ENCODE results near the gene GSX1. TPM values are rescaled to one million over a fixed set of nuclear protein-coding genes. Genes with fewer than 3 reads are reported as not detected.

GSX1 gene
- polyA plus RNA-seq, 1 of the 3 experiments (the other 2 are of a cell fraction): not detected

DNA sequence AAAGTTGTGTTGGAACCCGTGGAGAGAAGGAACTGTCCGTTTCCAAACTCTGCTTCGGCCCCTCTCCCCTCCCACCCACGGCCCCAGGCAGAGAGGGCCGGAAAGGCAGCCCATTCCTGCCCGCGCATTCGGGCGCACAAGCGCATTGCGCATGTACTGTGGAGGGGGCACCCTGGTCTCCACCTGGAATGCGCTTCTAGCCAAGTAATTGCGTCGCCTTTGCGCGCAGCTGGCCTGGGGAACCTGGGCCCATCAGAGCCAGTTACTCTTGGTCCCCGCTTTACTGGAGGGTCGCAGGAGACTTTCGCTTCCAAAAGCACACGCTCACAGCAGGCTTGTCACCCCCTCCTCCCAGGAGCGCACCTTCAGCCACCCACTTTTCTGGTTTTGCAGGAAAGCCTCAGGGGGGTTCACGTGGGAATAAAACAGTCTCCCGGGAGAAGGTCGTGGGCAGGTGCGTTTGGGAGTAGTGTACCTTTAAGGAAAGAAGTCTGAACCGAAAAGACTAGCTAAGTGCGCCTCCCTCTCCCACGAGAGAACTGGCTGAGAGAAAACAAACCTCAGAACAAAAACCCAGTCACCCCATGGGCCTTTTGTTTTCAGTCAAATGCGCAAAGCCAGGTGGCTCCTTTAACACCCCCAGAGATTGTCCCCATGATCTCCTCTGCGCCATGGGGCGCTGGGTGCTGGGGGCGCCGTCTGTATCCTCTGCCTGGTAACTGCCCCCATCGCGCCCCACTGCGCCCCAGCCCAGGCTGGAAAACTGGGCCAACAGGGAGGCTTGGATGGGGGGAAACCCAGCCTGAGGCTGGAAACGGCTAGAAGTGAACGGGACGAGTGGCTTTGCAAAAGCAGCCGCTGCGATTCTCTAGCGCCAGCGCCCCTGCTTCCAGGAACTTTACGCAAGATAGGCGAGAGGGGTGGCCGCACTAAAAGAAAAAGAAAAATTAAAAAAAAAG is 28.5 kb downstream of the GSX1 start:
- Histone ChIP-seq H3F3A (replicated peaks; ENCODE audit: insufficient read depth) (no peaks in the 10 kb centered on the region), H4K20me1 (ENCODE audit: insufficient read depth) (no peaks in the 10 kb centered on the region), H3K4me1 (ENCODE audit: control insufficient read depth in 1 of 2, insufficient read depth in 2 of 2, low read depth in 1 of 2, low read length in 1 of 2) (no peaks in the 10 kb centered on the region), H3K9ac (no peak overlapping the region), H3K4me3 (ENCODE audit: low read depth in 2 of 2, low read length in 1 of 2) (no peak overlapping the region), H3K9me2 (no peaks in the 10 kb centered on the region), H3K27me3 (ENCODE audit: insufficient read depth) (peaks cover 42% of the 10 kb centered on the region), H3K4me2 (no peak overlapping the region), H3K36me3 (replicated peaks in 1 of 2; ENCODE audit: control insufficient read depth in 1 of 2, insufficient read depth in 2 of 2, low read length in 1 of 2) (no peaks in the 10 kb centered on the region), H2AFZ (ENCODE audit: low read depth) (no peak overlapping the region), H3K27ac (ENCODE audit: low read depth in 2 of 2, low read length in 1 of 2) (no peak overlapping the region), H3K9me3 (no peaks in the 10 kb centered on the region), H3K79me2 (ENCODE audit: insufficient read depth) (no peaks in the 10 kb centered on the region)
- TF ChIP-seq, protein P1, sequence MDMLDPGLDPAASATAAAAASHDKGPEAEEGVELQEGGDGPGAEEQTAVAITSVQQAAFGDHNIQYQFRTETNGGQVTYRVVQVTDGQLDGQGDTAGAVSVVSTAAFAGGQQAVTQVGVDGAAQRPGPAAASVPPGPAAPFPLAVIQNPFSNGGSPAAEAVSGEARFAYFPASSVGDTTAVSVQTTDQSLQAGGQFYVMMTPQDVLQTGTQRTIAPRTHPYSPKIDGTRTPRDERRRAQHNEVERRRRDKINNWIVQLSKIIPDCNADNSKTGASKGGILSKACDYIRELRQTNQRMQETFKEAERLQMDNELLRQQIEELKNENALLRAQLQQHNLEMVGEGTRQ (IDR thresholded peaks at IDR 0.05; ENCODE audit: borderline replicate concordance, low read depth, low read length): no peak
- no peak for TF ChIP-seq TAF1 (IDR thresholded peaks at IDR 0.05; ENCODE audit: borderline replicate concordance, low read depth, low read length)
- TF ChIP-seq TCF12 (IDR thresholded peaks at IDR 0.05): no peak
- no peak for TF ChIP-seq RAD21 (IDR thresholded peaks at IDR 0.05; ENCODE audit: low read length)
- TF ChIP-seq RXRA (IDR thresholded peaks at IDR 0.05; ENCODE audit: borderline replicate concordance, low read depth): no peak
- WGBS (ENCODE audit: low lambda C conversion rate): 5% methylated on average over 39 of the region's 46 CpGs
- ChIA-PET CTCF (interaction anchor here (1.4 to 10.2 kb wide), 3 partner anchors 9 to 460 kb away, joined by 6 to 170 read pairs (median 27); no protein-coding TSS in a partner anchor), POLR2A (no interaction called here)
- no peak for DNase-seq

DNA sequence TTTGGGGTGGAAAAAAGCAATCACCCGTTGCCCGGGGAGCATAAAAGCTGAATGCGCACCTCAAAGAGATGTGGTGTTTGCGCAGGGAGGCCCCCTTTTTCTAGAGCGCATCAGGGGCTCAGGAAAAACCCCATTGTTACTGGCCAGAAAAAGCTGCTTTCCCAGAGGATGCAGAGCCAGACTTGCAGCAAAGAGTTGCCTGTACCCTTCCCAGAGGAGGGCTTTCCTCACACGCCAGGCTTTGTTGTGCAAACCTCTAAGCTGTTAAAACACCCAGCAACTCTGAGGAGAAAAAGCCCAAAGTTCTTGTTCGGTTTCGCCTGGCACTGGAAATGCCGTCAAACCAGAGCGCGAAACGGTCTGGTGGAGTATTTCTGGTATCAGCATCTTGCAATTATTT is 29.3 kb downstream of the GSX1 start:
- Histone ChIP-seq H3K9me2 (no peaks in the 10 kb centered on the region), H3K4me3 (ENCODE audit: low read depth in 2 of 2, low read length in 1 of 2) (no peak overlapping the region), H3K9me3 (no peaks in the 10 kb centered on the region), H4K20me1 (ENCODE audit: insufficient read depth) (no peaks in the 10 kb centered on the region), H3K27ac (ENCODE audit: low read depth in 2 of 2, low read length in 1 of 2) (no peak overlapping the region), H3K27me3 (ENCODE audit: insufficient read depth) (peaks cover 34% of the 10 kb centered on the region), H3K9ac (no peak overlapping the region), H3K79me2 (ENCODE audit: insufficient read depth) (no peaks in the 10 kb centered on the region), H3F3A (replicated peaks; ENCODE audit: insufficient read depth) (no peaks in the 10 kb centered on the region), H3K4me2 (no peak overlapping the region), H2AFZ (ENCODE audit: low read depth) (no peak overlapping the region), H3K4me1 (ENCODE audit: control insufficient read depth in 1 of 2, insufficient read depth in 2 of 2, low read depth in 1 of 2, low read length in 1 of 2) (no peaks in the 10 kb centered on the region; a peak in 1 of 4 replicates), H3K36me3 (replicated peaks in 1 of 2; ENCODE audit: control insufficient read depth in 1 of 2, insufficient read depth in 2 of 2, low read length in 1 of 2) (no peaks in the 10 kb centered on the region)
- no peak for TF ChIP-seq EP300 (IDR thresholded peaks at IDR 0.05; ENCODE audit: borderline replicate concordance in 1 of 2, low read depth in 1 of 2, low read length in 1 of 2)
- no peak for TF ChIP-seq SMC3 (IDR thresholded peaks at IDR 0.05; ENCODE audit: low read depth, low read length)
- TF ChIP-seq, protein P2, sequence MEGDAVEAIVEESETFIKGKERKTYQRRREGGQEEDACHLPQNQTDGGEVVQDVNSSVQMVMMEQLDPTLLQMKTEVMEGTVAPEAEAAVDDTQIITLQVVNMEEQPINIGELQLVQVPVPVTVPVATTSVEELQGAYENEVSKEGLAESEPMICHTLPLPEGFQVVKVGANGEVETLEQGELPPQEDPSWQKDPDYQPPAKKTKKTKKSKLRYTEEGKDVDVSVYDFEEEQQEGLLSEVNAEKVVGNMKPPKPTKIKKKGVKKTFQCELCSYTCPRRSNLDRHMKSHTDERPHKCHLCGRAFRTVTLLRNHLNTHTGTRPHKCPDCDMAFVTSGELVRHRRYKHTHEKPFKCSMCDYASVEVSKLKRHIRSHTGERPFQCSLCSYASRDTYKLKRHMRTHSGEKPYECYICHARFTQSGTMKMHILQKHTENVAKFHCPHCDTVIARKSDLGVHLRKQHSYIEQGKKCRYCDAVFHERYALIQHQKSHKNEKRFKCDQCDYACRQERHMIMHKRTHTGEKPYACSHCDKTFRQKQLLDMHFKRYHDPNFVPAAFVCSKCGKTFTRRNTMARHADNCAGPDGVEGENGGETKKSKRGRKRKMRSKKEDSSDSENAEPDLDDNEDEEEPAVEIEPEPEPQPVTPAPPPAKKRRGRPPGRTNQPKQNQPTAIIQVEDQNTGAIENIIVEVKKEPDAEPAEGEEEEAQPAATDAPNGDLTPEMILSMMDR (IDR thresholded peaks at IDR 0.05): no peak
- no peak for TF ChIP-seq TAF1 (IDR thresholded peaks at IDR 0.05; ENCODE audit: borderline replicate concordance, low read depth, low read length)
- no peak for TF ChIP-seq FOXJ3 (CRISPR knock-in tag; IDR thresholded peaks at IDR 0.05)
- POLR2A ChIA-PET: no interaction called here
- CTCF ChIA-PET: interaction anchor here (0.7 to 10.6 kb wide), 8 partner anchors 8 to 564 kb away, joined by 3 to 207 read pairs (median 4); no protein-coding TSS in a partner anchor
- DNase-seq: no peak
- 0% methylated on average over 9 of the region's 12 CpGs for WGBS (ENCODE audit: low lambda C conversion rate)
